Anterior cingulate cortex (tissue), 58 donors: ENCODE data around the gene KRT79.
"Not testable (repeated sequence)": the region's sequence is repeated elsewhere in the genome, so short reads cannot be mapped to it uniquely, and the experiment has no call there.

Experiments used
- DNase-seq, 58 donors: peaks; one replicate each; lab custom pipeline; 2025; lab: John Stamatoyannopoulos, UW

Gene KRT79

DNA sequence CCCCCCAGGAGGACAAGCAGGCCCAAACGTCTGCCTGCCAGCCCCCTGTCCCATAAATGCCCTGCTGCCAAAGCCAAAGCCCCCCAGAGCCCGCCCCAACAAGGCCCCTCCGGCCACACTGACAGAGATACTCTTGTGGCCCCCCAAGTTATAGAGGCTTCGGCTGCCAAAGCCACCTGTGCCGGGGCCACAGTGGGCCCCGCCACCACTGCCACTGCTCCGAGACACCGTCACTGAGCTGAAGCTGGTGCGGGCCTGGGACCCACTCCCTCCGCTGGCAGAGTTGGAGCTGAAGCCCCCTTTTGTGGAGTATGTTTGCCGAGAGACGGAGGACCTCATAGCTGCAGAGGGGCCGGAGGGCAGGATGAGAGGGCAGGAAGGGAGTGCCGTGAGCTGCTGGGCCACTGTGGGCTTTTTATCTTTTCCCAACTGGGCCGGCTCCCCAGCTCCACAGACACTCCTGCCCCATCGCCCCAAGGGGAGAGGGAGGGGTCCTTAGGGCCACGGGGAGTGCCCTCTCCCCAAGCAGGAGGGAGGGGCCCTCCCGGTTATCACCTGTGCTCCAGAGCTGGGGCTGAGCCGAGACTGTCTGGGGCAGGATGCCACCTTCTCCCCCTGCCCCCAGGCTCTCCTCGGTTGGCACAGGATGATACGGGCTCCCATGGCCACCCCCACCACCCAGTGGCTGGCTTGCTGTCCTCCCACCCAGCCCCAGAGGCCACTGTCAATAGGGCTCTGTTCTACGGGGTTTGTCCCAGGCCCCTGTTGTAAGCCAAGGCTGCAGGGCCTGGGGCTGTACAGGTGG, at the start of gene KRT79:
TSS of gene KRT79 (minus strand) at position 390 of the 805 bp plus-strand sequence. CDS start at position 339, 51 bp downstream.
- DNase-seq, result no peak

DNA sequence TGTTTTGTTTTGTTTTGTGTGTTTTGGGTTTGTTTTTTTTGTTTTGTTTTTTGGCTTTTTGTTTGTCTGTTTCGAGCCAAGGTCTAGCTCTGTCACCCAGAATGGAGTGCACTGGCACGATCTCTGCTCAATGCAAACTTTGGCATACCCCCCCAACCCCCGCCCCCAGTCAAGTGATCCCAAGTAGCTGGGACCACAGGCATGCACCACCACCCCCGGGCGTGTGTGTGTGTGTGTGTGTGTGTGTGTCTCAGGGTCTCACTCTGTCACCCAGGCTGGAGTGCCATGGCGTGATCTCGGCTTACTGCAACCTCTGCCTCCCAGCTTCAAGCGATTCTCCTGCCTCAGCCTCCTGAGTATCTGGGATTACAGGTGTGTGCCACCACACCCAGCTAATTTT, 46.4 kb upstream of the KRT79 start:
- DNase-seq, result not testable (repeated sequence)

DNA sequence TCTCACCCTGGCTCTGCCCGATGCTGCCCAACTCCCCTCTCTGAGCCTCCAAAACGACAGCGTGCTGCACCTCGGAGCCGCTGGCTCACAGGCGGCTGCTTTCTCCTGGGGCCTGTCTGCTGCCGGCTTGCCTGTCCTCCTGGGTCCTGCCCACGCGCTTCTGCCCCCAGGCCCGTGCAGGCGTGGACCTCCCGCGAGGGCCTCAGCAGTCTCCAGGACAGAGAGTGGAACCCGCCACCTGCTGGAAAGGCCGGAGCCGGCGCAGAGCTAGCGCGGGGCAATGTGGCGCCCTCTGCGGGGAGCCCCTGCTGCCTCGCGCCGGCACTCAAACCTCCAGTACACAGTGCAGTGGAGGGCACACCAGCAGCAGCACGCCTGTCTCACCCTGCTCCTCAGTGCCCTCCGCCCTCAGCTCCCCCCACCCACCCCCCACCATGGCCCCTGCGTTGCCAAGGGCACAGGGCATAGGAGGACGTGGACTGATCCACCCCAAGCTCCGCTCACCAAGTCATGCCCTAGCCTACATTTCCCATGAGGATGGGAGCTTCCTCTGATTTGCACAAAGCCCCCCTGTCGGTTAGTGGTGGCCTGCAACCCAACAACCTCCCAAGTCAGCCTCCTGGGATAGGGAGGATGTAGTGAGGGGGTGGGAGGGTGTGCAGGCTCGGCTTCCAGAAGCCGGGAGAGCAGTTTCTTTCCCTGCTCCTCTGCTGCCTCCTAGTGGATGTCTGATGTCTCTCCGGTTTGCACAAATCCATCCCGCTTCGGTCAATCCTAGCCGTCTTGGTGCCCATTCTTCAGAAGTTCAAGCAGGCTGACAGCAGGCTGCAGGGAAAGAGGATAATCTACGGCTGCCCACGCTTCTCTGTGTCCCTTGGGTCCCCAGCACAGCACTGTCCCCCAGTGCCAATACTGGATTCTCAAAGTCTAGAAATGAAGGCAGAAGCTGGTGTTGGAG, 45.6 kb upstream of the KRT79 start:
- peak in 55 of 58 donors; percentile 21 to 82 (median 62) for DNase-seq

DNA sequence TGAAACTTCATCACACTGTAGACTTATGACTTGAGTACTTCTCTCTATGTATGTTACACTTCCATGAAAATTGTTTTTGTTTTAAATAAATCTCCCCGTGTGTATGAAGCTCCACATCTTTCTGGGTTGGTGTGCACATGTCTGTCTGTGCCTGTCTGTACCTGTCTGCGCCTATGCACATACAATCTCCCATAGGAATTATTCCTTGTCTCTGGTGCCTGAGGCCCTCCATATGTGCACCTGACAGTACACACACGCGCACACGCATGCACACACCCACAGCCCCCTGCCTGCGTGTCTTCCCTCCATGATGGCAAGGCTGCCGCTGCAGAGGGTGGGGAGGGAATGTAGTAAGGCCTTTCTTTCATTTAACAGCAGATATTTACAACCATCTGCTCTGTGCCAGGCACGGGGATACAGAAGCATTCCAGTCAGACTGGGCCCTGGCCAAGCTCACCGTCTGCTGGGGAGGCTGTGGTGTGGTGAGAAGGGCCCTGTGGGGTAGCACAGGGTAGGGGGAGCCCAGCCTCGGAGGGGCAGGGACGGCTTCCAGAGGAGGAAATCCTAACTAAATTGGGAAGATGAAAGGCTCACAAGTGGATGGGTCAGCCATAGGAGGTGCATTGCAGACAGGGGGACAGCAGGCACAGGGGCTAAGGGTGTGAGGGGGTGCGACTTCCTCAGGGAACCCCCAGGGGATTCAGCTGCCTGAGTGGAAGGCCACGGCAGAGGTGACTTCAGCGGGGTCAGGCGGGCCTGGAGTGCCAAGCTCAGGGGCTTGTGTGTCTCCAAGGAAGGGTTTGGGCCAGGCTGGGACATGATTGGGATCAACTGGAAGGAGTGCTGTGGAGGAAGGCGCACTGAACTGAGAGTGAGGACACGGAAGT, 44.6 kb upstream of the KRT79 start:
- DNase-seq, result peak in 8 of 58 donors; percentile 9 to 30 (median 12)

DNA sequence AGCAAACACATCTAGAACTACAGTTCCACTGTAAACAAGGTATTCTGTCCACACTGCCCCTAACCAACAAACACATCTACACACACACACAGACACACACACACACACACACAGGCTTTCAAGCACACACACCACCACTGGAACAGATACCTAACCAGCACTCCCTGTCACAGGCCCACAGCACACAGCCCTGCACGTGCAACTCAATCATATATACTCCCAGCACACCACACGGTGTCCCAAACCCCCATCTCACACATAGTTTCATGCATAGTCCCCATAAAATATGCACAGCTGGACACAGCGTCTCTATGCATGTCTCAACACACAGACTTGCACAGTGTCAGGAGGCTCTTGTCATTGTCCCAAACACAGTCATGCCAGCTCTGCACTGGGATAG, 43.1 kb upstream of the KRT79 start:
- DNase-seq, result no peak

DNA sequence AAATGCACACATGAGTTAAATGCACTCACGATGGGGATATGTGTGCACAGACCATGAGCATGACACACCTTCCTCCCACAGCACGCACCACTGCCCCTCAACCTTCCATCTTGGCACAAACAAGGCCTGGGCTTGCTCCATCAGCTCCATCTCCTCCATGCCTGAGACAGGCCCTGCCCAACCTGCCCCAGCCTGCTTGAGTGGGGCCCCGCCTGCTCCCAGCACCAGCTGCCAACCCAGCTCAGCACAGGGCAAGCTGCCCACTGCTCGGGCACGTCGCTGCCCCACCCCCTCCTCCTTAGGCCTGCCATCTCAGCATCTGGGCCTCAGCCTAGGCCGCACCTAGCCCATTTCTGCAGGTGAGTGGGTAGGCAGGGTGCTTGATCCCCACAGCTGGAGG, 42.3 kb upstream of the KRT79 start:
- DNase-seq, result peak in 2 of 58 donors; percentile 11 to 20

DNA sequence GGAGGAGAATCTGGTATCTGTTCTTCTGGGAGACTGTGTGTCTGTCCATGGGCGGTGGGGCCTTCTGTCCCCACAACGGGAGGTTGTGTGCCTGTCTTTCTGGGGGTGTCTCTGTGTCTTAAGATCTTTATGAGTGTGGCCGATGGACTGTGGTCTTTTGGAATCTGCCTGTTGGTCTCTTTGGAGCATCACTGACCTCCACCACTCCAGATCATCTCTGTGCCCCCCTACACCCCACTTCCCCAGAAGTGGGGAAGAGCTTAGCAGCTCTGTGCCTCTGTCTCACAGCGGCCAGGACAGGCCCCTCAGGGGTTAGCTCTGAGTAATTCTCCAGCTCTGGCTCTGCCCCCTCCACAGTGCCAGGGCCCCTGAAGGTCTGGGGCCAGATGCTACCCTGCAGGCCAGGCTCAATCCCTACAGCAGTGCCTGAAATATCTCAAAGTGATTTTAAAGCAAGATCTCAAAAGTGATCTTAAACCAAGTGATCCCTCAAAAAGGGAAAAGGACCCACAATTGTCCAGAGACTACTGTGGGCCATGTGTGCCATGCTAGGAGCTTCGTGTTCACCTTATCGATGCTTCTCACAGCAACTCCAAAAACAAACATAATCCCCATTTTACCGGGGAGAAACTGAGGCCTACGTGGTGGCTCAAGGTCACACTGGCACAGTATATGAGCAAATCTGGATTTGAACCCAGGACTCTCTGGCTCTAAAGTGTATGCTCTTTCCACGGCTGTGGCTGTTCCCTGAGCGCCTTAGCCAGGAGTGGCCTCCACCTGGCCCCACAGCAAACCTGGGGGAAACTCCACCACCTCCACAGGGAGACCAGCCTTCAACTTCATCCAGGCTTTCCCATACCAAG, 40.7 kb upstream of the KRT79 start:
- no peak for DNase-seq

DNA sequence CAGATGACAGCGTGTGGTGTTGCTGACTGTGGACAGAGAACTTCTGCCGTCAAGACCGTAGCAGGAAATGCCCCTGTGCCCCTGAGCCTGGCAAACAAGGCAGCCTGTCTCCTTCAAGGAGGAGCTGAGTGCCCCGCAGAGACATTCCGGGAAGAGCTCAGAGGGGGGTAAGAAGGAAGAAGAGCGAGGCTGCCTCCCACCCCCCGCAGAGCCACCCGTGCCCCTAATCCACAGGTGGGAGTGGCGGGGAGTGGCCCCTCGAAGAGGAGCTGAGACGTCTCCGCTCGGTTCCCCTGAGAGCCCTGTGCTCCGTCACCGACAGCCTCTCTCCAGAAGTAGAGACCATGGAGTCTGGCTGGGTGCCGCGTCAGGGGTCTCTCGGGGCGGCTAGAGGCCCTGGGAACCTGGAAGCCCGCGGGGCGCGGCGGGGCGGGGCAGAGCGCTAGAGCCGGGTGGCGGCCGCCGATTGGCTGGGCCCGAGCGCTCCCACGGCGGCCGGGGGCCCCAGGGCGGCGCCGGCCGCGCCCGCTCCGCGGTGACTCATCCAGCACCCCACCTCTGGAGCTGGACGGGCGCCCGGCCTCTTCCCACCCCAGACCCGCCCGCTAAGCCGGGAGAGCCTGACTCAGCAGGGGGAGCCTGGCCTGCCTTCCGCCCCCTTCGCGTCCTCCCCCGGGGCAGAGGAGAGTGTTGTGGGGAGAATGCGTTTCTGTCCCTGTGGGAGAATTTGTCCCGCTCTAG, 39.9 kb upstream of the KRT79 start:
- peak in 23 of 58 donors; percentile 5 to 83 (median 29) for DNase-seq

DNA sequence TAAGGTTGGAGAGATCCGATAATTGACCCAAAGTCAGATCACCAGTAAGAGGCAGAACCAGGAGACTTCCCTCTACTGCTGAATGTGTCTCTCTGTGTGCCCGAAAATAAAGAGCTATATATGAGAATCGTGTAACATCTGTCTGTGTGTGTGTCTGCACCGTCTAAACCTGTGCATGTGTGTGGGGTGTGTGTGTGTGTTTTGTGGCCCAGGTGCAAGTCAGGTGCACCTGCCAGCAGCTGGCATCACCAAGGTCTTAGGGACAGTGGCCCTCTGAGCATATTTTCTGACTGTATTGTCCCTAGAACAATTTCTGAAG, 39.4 kb upstream of the KRT79 start:
- DNase-seq, result no peak

DNA sequence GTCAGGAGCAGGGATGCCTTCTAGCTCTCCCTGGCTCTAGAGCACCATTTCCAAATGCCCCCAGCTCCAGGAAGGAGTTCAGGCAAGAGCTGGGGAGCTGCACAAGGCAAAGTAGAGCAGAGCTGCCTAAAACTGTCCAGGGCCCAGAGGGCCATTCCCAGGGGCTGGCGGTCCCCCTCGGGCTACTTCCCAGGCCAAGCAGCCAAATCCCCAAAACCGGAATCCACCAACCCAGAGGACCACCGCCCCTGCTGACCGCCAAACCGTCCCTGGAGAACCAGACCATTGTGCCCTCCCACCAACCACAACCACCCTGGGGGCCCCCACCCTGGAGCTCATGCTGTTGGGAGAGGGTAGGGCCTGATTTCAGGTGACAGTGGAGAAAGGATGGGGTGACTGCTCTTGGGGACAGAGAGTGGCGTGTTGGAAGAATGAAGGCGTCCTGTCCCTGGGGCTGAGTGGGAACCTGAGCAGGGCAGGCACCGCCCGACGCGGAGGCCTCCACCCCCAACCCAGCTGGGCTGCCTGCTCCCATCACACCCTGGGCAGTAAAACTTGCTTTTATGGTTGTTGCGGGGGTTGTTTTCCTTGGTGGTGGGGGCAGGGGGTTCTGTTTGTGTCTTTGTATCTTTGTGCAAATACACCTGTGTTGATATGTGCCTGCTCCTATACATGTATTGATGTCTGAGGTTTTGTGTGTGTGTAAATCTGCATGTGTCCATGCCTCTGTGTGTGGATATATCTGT, 38.7 kb upstream of the KRT79 start:
- DNase-seq, result no peak

DNA sequence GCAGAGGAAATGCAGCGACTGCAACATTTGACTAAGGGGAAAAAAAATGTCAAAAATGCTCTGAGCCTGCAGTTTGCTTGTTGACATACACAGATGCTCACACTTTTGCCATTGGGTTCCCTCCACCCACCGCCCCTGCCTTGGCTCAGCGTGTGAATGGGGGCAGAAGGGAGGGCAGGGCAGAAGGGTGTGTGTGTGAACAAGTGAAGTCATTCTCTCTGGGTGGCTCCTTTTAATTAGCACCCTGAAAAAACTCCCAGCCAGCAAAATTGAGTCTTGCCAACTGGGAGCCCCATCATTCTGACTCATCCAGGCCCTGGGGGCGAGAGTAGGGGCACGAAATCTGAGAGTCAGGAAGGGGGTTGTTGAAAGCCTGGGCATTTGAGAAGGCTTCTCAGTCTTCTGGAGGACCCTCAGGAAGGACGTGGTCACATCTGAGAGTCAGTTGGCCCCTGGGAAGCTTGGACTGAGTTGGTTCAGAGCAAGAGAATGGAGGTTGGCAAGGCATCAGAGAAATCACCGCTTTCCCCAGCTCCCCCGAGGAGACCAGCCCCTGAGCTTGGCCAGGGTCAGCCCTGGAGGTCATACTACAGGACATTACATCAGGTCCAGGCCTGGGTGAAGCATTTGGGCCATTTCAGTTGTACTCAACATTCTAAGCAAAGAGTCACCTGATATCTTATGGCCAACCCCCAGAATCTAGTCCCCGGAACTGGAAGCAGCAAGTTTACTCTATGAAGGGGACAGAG, 37.4 kb upstream of the KRT79 start:
- no peak for DNase-seq

DNA sequence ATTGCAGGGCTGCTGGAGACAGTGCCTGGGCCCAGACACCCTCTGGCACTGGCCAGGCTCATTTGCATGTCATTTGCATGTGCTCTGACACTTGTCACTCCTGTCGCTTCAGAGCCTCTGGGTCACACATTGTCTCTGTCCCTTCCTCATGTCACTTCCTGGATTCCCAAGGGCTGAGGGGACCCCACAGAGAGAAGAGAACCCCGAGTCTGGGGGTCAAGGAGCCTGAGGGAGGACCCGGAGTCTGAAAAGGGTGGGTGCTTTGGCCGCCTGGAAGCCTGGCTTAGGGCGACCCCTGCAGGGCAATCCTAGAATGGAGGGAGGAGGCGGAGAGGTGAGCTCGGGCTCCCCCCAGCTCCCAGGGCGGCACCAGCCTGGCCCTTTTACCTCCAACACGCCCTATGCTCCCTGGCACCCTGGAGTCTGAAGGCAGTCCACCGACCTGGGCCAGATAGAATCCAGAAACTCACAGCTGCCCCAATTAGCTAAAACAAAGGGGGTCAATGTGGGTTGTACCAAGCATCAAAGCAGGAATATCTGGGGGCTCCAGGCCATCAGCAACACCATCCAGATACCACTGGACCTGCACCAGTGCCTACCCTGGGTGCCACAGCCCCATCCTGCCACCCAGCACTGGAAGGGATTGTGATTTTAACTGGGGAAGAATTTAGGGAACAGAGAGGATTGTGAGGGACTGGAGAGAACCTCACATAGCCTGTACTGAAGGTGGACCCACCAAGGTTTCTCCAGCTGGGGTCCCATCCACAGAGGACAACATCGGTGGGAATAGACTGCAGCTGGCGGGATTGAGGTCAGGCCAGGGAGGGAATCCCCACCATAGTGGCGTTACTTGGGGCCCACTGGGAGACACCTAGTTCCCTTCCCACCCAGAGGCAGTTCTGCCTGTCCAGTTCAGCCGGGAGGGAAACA, 36.5 kb upstream of the KRT79 start:
- DNase-seq, result peak in 42 of 58 donors; percentile 4 to 63 (median 23)

DNA sequence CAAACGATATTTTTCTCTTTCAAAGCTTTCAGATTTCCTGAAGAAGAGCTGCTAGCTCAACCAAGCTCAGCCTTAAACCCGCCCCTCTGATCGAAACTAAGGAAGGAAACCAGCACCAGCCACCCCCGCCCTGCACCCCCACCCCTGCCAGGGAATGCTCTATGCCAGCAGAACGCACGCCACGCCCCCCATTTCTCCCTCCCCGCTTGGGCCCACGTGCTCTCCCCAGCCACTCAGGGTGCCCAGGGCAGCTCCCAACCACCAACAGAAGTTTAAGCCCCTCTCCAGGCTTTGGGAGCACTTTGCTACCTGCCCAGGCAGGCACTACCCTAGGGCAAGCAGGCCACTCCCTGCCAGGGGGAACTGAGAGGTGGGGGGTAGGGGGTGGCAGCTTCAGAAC, 33.5 kb upstream of the KRT79 start:
- DNase-seq, result peak in 8 of 58 donors; percentile 4 to 53 (median 13)

DNA sequence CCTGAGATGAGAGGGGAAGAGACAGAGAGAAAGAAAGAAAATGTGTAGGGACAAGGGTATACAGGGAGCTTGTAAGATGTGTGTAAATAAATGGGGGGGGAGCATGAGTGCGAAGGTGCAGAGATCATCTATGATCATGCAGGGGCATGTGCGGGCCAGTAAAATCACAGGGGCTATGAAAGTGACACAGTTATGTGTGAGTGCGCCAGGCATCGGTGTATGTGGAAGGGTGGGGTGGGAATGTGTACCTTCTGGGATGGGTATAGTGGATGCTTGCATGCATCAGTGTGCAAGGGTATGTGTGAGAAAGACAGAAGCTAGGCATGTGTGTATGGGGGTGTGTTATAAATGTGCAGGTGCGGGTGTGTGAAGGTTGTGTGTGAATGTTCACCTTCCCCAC, 33.0 kb upstream of the KRT79 start:
- DNase-seq, result no peak

DNA sequence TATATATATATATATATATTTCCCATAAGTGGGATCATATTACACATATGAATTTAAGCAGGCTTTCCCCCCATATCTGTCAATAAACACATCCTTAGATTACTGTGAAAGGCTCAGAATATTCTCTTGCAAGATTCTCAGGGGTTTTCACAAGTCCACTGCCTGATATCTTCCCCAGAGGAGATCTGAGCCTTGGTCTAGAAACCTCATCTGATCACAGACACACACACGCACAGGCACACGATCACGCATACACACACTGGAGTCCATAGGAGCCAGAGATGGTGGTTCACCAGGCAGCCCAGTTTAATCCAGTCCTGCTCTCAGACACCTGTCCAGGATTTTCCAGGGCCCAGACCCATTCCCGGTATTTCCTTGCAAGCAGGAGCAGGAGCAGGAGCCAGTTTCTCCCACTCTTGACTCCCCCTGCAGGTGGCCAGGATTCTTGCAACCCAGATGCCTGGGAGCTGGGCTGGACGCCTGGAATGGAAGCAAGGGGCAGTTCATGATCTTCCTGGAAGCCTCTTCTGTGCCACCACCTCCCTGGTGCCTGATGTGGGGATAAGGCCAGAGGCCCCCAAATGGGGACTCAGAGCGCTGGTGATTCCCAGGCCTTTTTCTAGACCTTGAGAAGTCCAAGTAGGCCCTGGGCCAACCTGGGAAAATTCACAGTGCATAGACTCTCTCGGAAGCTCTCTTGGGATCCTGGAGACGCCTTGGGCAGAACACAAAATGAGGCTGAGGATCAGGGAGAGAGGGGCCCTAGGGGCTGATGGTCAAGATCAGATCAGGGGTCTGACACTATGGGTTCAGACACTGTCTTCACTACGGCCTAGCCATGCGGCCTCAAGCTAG, 31.2 kb upstream of the KRT79 start:
- peak in 40 of 58 donors; percentile 6 to 60 (median 22) for DNase-seq
